ENCODE measurements around the gene PCSK4. TPM values are rescaled to one million over a fixed set of nuclear protein-coding genes. Genes with fewer than 3 reads are reported as not detected.
A peak's percentile ranks its signal among the peaks of the same experiment; 100 is the strongest.

PCSK4 gene
- total and polyA plus RNA-seq, 2 donors (not counting 3 experiments of a cell fraction or from before 2014, with no cell fraction given), result 1.2 to 1.7 TPM

- no peak for DNase-seq (ENCODE audit: low read depth, low spot score)
- Histone ChIP-seq H3K4me1 (ENCODE audit: control insufficient read depth, extremely low read depth, insufficient read depth, low read length) (no peaks in the 10 kb centered on the region), H3K27ac (ENCODE audit: insufficient read depth, low read depth, low read length) (no peak overlapping the region), H3K9me1 (replicated peaks; ENCODE audit: control insufficient read depth, extremely low read depth, insufficient read depth, low read length) (no peaks in the 10 kb centered on the region), H3K4me3 (replicated peaks in 1 of 3; ENCODE audit: insufficient read depth in 1 of 3, low read depth in 1 of 3, low read length in 3 of 3) (no peak overlapping the region), H3K9me3 (replicated peaks; ENCODE audit: control insufficient read depth, insufficient read depth, low read length) (no peaks in the 10 kb centered on the region), H3K36me3 (ENCODE audit: control insufficient read depth in 2 of 2, extremely low read depth in 1 of 2, insufficient read depth in 2 of 2, low read length in 2 of 2) (no peaks in the 10 kb centered on the region), H4K20me1 (replicated peaks; ENCODE audit: control insufficient read depth, extremely low read depth, insufficient read depth, low read length) (no peaks in the 10 kb centered on the region), H3K79me2 (ENCODE audit: control insufficient read depth, insufficient read depth, low read length) (no peaks in the 10 kb centered on the region), H3K9ac (replicated peaks; ENCODE audit: extremely low read depth, insufficient read depth, low read length) (no peak overlapping the region), H2AFZ (ENCODE audit: low read depth, low read length) (no peak overlapping the region), H3K4me2 (ENCODE audit: insufficient read depth, low read length) (no peak overlapping the region), H3K27me3 (ENCODE audit: control insufficient read depth in 2 of 2, insufficient read depth in 2 of 2, low read length in 2 of 2) (peaks cover 9 to 12% of the 10 kb centered on the region in 2 experiments)
- CTCF ChIA-PET, result no interaction called here
- POLR2A ChIA-PET, result no interaction called here
- no peak for FAIRE-seq
- BruUV-seq (replicated peaks), result no TSS peak
- intact Hi-C loops (cut with micrococcal nuclease), result no loop called here
- TF ChIP-seq CTCF (IDR thresholded peaks at IDR 0.05; ENCODE audit: extremely low read depth in 1 of 2, insufficient read depth in 1 of 2, low read depth in 1 of 2, low read length in 2 of 2) (no peak), EZH2 (IDR thresholded peaks at IDR 0.05; ENCODE audit: borderline replicate concordance, low read depth, low read length, severe bottlenecking) (peak; percentile 3)
- dilution Hi-C loops (cut with MboI; ENCODE audit: extremely low pct_ligation_motif_present, low sequenced_read_pairs), result no loop called here
Measured at GRCh38 chr19:1526066-1526778, 36.1 kb upstream of the PCSK4 start.

DNA sequence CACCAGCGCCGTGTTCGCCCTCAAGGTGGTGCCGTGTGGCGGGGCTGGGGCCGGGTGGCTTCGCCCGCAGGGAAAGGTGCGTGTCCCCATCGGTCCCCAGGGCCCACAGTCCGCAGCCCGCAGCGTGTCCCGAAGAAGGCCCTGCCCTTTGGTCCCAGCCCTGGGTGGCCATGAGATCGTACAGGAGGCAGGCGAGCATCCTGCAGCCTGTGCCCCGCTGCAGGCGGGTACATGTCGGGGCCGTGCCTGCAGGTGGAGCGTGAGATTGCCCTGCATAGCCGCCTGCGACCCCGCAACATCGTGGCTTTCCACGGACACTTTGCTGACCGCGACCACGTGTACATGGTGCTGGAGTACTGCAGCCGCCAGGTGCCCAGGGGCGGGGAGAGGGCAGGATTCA lies 35.2 kb upstream of the PCSK4 start:
- Histone ChIP-seq H3K36me3 (ENCODE audit: control insufficient read depth in 2 of 2, extremely low read depth in 1 of 2, insufficient read depth in 2 of 2, low read length in 2 of 2) (no peaks in the 10 kb centered on the region), H3K4me2 (ENCODE audit: insufficient read depth, low read length) (no peak overlapping the region), H3K4me1 (ENCODE audit: control insufficient read depth, extremely low read depth, insufficient read depth, low read length) (no peaks in the 10 kb centered on the region), H4K20me1 (replicated peaks; ENCODE audit: control insufficient read depth, extremely low read depth, insufficient read depth, low read length) (no peaks in the 10 kb centered on the region), H3K9me3 (replicated peaks; ENCODE audit: control insufficient read depth, insufficient read depth, low read length) (no peaks in the 10 kb centered on the region), H3K4me3 (replicated peaks in 1 of 3; ENCODE audit: insufficient read depth in 1 of 3, low read depth in 1 of 3, low read length in 3 of 3) (no peak overlapping the region), H2AFZ (ENCODE audit: low read depth, low read length) (no peak overlapping the region), H3K9me1 (replicated peaks; ENCODE audit: control insufficient read depth, extremely low read depth, insufficient read depth, low read length) (no peaks in the 10 kb centered on the region), H3K9ac (replicated peaks; ENCODE audit: extremely low read depth, insufficient read depth, low read length) (no peak overlapping the region), H3K27ac (ENCODE audit: insufficient read depth, low read depth, low read length) (no peak overlapping the region), H3K79me2 (ENCODE audit: control insufficient read depth, insufficient read depth, low read length) (no peaks in the 10 kb centered on the region), H3K27me3 (ENCODE audit: control insufficient read depth in 2 of 2, insufficient read depth in 2 of 2, low read length in 2 of 2) (peaks cover 9 to 12% of the 10 kb centered on the region in 2 experiments)
- no TSS peak for BruUV-seq (replicated peaks)
- ChIA-PET CTCF (no interaction called here), POLR2A (no interaction called here)
- dilution Hi-C loops (cut with MboI; ENCODE audit: extremely low pct_ligation_motif_present, low sequenced_read_pairs) (no loop called here), intact Hi-C loops (cut with micrococcal nuclease) (no loop called here)
- TF ChIP-seq POLR2AphosphoS5 (IDR thresholded peaks at IDR 0.05; ENCODE audit: insufficient read depth, low read depth, low read length) (no peak), EZH2 (IDR thresholded peaks at IDR 0.05; ENCODE audit: borderline replicate concordance, low read depth, low read length, severe bottlenecking) (no peak), MYC (IDR thresholded peaks at IDR 0.05; ENCODE audit: low read depth, low read length) (no peak), JUN (IDR thresholded peaks at IDR 0.05; ENCODE audit: borderline replicate concordance, insufficient read depth, insufficient read length, low read depth) (no peak), MAX (IDR thresholded peaks at IDR 0.05; ENCODE audit: insufficient read depth, insufficient read length) (no peak), CTCF (IDR thresholded peaks at IDR 0.05; ENCODE audit: extremely low read depth in 1 of 2, insufficient read depth in 1 of 2, low read depth in 1 of 2, low read length in 2 of 2) (no peak)
- DNase-seq (ENCODE audit: low read depth, low spot score) (no peak), FAIRE-seq (no peak)

Measured in endothelial cell of umbilical vein (primary cell).